Measurements from ENCODE around the gene KPNA2. TPM values are rescaled to one million over a fixed set of nuclear protein-coding genes. Genes with fewer than 3 reads are reported as not detected.

Gene KPNA2
- total and polyA plus RNA-seq, 2 of the 8 experiments (the other 6 are each of a cell fraction or from before 2014, with no cell fraction given): 413 to 612 TPM

DNA sequence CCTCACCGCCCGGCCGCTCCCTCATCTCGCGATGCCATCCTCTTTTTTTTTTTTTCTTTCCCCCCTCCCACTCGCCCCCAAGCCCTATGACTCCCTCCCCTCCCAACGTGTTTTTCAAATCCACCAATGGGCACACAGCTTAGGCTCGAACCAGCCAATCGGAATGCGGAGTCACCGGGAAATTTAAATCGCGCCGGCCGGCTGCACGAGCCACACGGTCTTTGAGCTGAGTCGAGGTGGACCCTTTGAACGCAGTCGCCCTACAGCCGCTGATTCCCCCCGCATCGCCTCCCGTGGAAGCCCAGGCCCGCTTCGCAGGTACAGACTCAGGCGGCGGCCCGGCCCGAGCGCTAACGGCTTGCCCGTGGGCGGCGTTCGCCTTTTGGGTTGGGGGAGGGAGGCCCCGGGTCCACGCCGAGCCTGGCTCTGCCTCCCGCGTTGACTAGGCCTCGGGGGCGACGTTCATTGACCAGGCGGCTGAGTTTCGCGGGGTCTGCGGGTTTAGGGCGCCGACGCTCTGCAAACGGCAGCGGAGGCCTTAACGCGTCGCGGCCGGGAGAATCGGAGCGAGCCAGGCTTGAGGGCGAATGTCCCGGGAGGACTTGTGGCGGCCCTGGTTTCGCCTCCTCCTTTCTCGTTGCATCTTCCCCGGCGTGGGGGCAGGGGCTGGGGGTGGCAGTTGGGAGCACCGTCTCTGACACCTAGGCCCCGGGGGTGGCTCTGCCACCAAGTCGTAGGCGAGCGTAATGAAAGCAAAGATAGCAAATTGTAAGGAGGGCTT is at the start of gene KPNA2 (continued):
- TF ChIP-seq, protein P1, sequence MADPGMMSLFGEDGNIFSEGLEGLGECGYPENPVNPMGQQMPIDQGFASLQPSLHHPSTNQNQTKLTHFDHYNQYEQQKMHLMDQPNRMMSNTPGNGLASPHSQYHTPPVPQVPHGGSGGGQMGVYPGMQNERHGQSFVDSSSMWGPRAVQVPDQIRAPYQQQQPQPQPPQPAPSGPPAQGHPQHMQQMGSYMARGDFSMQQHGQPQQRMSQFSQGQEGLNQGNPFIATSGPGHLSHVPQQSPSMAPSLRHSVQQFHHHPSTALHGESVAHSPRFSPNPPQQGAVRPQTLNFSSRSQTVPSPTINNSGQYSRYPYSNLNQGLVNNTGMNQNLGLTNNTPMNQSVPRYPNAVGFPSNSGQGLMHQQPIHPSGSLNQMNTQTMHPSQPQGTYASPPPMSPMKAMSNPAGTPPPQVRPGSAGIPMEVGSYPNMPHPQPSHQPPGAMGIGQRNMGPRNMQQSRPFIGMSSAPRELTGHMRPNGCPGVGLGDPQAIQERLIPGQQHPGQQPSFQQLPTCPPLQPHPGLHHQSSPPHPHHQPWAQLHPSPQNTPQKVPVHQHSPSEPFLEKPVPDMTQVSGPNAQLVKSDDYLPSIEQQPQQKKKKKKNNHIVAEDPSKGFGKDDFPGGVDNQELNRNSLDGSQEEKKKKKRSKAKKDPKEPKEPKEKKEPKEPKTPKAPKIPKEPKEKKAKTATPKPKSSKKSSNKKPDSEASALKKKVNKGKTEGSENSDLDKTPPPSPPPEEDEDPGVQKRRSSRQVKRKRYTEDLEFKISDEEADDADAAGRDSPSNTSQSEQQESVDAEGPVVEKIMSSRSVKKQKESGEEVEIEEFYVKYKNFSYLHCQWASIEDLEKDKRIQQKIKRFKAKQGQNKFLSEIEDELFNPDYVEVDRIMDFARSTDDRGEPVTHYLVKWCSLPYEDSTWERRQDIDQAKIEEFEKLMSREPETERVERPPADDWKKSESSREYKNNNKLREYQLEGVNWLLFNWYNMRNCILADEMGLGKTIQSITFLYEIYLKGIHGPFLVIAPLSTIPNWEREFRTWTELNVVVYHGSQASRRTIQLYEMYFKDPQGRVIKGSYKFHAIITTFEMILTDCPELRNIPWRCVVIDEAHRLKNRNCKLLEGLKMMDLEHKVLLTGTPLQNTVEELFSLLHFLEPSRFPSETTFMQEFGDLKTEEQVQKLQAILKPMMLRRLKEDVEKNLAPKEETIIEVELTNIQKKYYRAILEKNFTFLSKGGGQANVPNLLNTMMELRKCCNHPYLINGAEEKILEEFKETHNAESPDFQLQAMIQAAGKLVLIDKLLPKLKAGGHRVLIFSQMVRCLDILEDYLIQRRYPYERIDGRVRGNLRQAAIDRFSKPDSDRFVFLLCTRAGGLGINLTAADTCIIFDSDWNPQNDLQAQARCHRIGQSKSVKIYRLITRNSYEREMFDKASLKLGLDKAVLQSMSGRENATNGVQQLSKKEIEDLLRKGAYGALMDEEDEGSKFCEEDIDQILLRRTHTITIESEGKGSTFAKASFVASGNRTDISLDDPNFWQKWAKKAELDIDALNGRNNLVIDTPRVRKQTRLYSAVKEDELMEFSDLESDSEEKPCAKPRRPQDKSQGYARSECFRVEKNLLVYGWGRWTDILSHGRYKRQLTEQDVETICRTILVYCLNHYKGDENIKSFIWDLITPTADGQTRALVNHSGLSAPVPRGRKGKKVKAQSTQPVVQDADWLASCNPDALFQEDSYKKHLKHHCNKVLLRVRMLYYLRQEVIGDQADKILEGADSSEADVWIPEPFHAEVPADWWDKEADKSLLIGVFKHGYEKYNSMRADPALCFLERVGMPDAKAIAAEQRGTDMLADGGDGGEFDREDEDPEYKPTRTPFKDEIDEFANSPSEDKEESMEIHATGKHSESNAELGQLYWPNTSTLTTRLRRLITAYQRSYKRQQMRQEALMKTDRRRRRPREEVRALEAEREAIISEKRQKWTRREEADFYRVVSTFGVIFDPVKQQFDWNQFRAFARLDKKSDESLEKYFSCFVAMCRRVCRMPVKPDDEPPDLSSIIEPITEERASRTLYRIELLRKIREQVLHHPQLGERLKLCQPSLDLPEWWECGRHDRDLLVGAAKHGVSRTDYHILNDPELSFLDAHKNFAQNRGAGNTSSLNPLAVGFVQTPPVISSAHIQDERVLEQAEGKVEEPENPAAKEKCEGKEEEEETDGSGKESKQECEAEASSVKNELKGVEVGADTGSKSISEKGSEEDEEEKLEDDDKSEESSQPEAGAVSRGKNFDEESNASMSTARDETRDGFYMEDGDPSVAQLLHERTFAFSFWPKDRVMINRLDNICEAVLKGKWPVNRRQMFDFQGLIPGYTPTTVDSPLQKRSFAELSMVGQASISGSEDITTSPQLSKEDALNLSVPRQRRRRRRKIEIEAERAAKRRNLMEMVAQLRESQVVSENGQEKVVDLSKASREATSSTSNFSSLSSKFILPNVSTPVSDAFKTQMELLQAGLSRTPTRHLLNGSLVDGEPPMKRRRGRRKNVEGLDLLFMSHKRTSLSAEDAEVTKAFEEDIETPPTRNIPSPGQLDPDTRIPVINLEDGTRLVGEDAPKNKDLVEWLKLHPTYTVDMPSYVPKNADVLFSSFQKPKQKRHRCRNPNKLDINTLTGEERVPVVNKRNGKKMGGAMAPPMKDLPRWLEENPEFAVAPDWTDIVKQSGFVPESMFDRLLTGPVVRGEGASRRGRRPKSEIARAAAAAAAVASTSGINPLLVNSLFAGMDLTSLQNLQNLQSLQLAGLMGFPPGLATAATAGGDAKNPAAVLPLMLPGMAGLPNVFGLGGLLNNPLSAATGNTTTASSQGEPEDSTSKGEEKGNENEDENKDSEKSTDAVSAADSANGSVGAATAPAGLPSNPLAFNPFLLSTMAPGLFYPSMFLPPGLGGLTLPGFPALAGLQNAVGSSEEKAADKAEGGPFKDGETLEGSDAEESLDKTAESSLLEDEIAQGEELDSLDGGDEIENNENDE (IDR thresholded peaks at IDR 0.05; ENCODE audit: insufficient replicate concordance, low read length): no peak
- TF ChIP-seq ASH2L (IDR thresholded peaks at IDR 0.05; ENCODE audit: low read length) (peak; percentile 74), HDAC2 (IDR thresholded peaks at IDR 0.05; ENCODE audit: borderline replicate concordance in 1 of 2, low read depth in 2 of 2, low read length in 2 of 2) (no peak; a peak in 1 of 4 replicates), POLR2A (IDR thresholded peaks at IDR 0.05; ENCODE audit: control extremely low read depth in 1 of 2, low read depth in 2 of 2, low read length in 2 of 2) (peak; percentile 98 to 99), NANOG (IDR thresholded peaks at IDR 0.05; ENCODE audit: insufficient read depth, low read depth, low read length, poor library complexity, severe bottlenecking) (no peak)
- TF ChIP-seq, protein P2, sequence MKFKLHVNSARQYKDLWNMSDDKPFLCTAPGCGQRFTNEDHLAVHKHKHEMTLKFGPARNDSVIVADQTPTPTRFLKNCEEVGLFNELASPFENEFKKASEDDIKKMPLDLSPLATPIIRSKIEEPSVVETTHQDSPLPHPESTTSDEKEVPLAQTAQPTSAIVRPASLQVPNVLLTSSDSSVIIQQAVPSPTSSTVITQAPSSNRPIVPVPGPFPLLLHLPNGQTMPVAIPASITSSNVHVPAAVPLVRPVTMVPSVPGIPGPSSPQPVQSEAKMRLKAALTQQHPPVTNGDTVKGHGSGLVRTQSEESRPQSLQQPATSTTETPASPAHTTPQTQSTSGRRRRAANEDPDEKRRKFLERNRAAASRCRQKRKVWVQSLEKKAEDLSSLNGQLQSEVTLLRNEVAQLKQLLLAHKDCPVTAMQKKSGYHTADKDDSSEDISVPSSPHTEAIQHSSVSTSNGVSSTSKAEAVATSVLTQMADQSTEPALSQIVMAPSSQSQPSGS (IDR thresholded peaks at IDR 0.05; ENCODE audit: low read length): no peak; the same call in 1 of the 2 replicates
- TF ChIP-seq, protein P3, sequence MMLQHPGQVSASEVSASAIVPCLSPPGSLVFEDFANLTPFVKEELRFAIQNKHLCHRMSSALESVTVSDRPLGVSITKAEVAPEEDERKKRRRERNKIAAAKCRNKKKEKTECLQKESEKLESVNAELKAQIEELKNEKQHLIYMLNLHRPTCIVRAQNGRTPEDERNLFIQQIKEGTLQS (IDR thresholded peaks at IDR 0.05; ENCODE audit: insufficient read depth, low read depth, low read length): no peak

Measured in H1 (cell line).